ENCODE results near the gene IL17D. TPM values are rescaled to one million over a fixed set of nuclear protein-coding genes. Genes with fewer than 3 reads are reported as not detected.

Gene IL17D
- total and polyA plus RNA-seq, 2 experiments from 2014 or later = 1.6 to 2.3 TPM

- H3K36me3 ChIP-seq (ENCODE audit: insufficient read depth) = no peaks in the 10 kb centered on the region
- no peaks in the 10 kb centered on the region for H3K9me2 ChIP-seq (ENCODE audit: insufficient read depth)
- H3K27ac ChIP-seq (ENCODE audit: low read depth) = no peak overlapping the region
- ATAC-seq (no peak), DNase-seq (ENCODE audit: low spot score) (no peak)
- TF ChIP-seq JUNB (IDR thresholded peaks at IDR 0.05; ENCODE audit: unreplicated experiment) = no peak
- no peak for TF ChIP-seq ZNF462 (CRISPR knock-in tag; IDR thresholded peaks at IDR 0.05)
- no peak for TF ChIP-seq POLR2AphosphoS5 (IDR thresholded peaks at IDR 0.05; ENCODE audit: low read depth)
- TF ChIP-seq ZNF331 (CRISPR knock-in tag; IDR thresholded peaks at IDR 0.05; ENCODE audit: low read depth) = no peak
- no peak for TF ChIP-seq ZNF114 (CRISPR knock-in tag; IDR thresholded peaks at IDR 0.05)
- TF ChIP-seq EZH2phosphoT487 (IDR thresholded peaks at IDR 0.05; ENCODE audit: unreplicated experiment) = no peak
- no peak for TF ChIP-seq CREB1 (CRISPR knock-in tag; IDR thresholded peaks at IDR 0.05; ENCODE audit: low read depth)
- no peak for TF ChIP-seq ETS1 (IDR thresholded peaks at IDR 0.05)
- no peak for TF ChIP-seq REST (IDR thresholded peaks at IDR 0.05; ENCODE audit: unreplicated experiment)
- Mint-ChIP-seq H3K9me3 (no peaks in the 10 kb centered on the region), H3K4me3 (no peak overlapping the region), H3K36me3 (ENCODE audit: low read depth) (no peaks in the 10 kb centered on the region), H3K27me3 (ENCODE audit: insufficient read depth, low read depth, poor library complexity) (peaks cover 12% of the 10 kb centered on the region), H3K27ac (no peak overlapping the region), H3K4me1 (peaks cover 20% of the 10 kb centered on the region)
- H4K20me1 ChIP-seq (replicated peaks; ENCODE audit: insufficient read depth) = no peaks in the 10 kb centered on the region
- H3F3A ChIP-seq (replicated peaks; ENCODE audit: low read depth) = no peaks in the 10 kb centered on the region
- H3K4me2 ChIP-seq = no peak overlapping the region
- no peak overlapping the region for H3K4me3 ChIP-seq
- H3K27me3 ChIP-seq (ENCODE audit: insufficient read depth) = no peaks in the 10 kb centered on the region; the same call in 1 of the 2 replicates
- no peak overlapping the region; the same call in 1 of the 2 replicates for H2AFZ ChIP-seq
- no peaks in the 10 kb centered on the region for H3K79me2 ChIP-seq (replicated peaks; ENCODE audit: insufficient read depth)
- H3K4me1 ChIP-seq (ENCODE audit: insufficient read depth) = peaks cover 11% of the 10 kb centered on the region
Observed at GRCh38 chr13:20714563-20715329, 11.2 kb downstream of the IL17D start.

All from GM23338 (cell line).